Measurements from ENCODE around the gene IFNAR2.

GRCh38 chr21:33189824-33190223 is 39.9 kb upstream of the IFNAR2 start:
- no peak for TF ChIP-seq SIN3A (IDR thresholded peaks at IDR 0.05; ENCODE audit: borderline replicate concordance, insufficient read depth, low read length)
- TF ChIP-seq, protein P1, sequence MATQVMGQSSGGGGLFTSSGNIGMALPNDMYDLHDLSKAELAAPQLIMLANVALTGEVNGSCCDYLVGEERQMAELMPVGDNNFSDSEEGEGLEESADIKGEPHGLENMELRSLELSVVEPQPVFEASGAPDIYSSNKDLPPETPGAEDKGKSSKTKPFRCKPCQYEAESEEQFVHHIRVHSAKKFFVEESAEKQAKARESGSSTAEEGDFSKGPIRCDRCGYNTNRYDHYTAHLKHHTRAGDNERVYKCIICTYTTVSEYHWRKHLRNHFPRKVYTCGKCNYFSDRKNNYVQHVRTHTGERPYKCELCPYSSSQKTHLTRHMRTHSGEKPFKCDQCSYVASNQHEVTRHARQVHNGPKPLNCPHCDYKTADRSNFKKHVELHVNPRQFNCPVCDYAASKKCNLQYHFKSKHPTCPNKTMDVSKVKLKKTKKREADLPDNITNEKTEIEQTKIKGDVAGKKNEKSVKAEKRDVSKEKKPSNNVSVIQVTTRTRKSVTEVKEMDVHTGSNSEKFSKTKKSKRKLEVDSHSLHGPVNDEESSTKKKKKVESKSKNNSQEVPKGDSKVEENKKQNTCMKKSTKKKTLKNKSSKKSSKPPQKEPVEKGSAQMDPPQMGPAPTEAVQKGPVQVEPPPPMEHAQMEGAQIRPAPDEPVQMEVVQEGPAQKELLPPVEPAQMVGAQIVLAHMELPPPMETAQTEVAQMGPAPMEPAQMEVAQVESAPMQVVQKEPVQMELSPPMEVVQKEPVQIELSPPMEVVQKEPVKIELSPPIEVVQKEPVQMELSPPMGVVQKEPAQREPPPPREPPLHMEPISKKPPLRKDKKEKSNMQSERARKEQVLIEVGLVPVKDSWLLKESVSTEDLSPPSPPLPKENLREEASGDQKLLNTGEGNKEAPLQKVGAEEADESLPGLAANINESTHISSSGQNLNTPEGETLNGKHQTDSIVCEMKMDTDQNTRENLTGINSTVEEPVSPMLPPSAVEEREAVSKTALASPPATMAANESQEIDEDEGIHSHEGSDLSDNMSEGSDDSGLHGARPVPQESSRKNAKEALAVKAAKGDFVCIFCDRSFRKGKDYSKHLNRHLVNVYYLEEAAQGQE (IDR thresholded peaks at IDR 0.05; ENCODE audit: insufficient read depth in 1 of 2, low read depth in 2 of 2, low read length in 2 of 2), result no peak
- no peak for TF ChIP-seq POLR2AphosphoS5 (IDR thresholded peaks at IDR 0.05; ENCODE audit: low read depth, low read length)
- TF ChIP-seq TAF1 (IDR thresholded peaks at IDR 0.05; ENCODE audit: borderline replicate concordance, insufficient read depth, low read length), result no peak
- no peak for TF ChIP-seq FOXP2 (optimal IDR thresholded peaks at IDR 0.05; ENCODE audit: borderline replicate concordance, extremely low read depth, extremely low read length, insufficient read depth)
